RKO (cell line): ENCODE results near the gene BEND6.
"Not testable (repeated sequence)": the region's sequence is repeated elsewhere in the genome, so short reads cannot be mapped to it uniquely, and the experiment has no call there.

Experiments used
- DNase-seq: peaks from one replicate; pipeline ENCODE4 v3.0.0-alpha.2; 2016; ENCODE audit warnings: low spot score

The BEND6 gene

DNA sequence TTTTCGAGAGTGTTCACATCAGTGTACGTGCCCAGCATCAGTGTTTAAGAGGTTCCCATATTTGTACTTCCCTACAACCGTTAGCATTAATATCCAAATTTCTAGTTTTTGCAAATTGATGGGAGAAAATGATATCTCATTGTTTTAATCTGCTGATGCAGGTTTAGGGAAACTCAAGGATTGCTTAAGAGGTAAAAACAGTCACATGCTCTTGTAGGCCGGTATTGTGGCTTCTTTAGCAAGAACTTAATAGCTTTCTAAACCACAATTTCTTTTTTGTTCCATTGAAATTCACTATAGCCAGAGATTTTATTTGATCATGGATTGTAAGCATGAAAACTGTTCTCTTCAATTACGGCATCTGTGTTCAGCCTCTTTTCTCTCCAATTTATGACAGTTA is 29.5 kb downstream of the BEND6 start:
- DNase-seq, result no peak

DNA sequence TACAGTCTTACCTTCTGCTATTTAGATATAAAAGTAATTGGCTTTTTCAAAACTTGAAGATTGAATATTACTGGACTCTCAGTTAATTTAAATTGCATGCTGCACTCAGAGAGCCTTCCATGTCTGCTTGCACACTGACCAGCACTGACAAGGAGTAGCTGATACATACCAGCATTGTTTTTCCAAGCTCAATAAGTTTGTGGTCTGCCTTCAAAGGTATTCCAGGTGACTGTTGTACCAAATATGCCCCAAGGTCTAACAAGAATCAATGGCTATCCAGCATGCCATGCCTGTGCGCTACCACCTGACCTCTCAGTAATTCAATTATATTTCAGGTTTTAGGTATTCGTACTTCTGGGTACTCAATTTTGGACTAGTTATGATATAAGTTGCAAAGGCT is 30.0 kb downstream of the BEND6 start:
- DNase-seq, result no peak

DNA sequence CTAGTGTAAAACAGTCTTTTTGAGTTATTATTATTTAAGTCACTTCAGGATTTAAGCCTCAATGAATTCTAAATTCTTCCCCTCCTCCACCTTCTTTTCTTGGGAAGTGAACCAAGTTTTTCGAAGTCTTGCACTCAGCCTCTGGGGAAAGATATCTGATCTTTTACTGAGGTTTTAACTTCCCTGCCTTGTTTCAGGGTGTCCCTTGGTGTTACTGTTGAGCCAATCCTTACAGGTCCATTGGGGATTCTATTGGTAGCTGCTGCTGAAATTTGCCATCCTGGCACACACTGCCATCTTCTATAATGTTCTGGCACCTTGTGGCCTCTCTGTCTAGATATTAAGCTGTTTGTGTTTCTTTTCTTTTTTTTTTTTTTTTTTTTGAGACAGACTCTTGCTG is 31.7 kb downstream of the BEND6 start:
- DNase-seq, result no peak

GRCh38 chr6:56988145-56988544 is 33.2 kb downstream of the BEND6 start:
- DNase-seq, result no peak

DNA sequence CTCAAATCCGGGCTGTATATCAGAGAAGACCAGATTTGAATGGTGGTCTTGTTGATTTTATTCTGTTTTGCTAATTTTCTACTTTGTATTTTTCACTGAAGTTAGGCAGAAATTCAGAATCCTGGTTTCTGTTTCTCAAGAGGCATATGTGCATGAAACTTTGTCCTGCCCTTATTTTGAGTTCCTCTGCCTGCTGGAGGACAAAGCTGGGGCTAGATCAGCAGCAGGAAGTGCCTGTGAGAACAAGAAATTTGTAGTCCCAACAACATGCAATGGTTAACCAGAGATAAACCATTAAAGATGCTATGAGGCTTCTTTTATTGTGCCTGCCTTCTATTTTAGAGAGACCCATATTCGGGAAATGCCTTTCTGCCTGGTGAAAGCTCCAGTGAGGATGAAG is 37.1 kb downstream of the BEND6 start:
- DNase-seq, result no peak

- DNase-seq, result no peak
Observed at GRCh38 chr6:56992703-56993102, 37.8 kb downstream of the BEND6 start.

- no peak for DNase-seq
Observed at GRCh38 chr6:56995347-56995902, 40.5 kb downstream of the BEND6 start.

- DNase-seq, result no peak
Observed at GRCh38 chr6:56996401-56996800, 41.5 kb downstream of the BEND6 start.

DNA sequence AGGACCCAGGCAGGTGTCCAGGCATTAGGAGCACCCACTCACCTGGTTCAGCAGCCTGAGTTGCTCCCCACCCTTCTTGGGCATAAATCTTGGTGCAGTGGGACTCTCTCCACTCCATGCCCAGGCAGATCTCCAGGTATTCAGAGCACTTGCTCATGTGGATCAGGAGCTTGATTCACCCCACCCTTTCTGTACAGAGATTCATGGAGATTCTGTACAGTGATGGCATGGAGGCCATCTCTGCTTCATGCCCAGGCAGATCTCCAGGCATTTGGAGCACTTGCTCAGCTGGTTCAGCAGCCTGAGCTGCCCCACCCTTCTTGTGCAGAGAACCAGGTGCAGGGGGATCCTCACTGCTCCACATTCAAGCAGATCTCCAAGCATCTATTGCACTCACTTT is 44.1 kb downstream of the BEND6 start:
- no peak for DNase-seq

DNA sequence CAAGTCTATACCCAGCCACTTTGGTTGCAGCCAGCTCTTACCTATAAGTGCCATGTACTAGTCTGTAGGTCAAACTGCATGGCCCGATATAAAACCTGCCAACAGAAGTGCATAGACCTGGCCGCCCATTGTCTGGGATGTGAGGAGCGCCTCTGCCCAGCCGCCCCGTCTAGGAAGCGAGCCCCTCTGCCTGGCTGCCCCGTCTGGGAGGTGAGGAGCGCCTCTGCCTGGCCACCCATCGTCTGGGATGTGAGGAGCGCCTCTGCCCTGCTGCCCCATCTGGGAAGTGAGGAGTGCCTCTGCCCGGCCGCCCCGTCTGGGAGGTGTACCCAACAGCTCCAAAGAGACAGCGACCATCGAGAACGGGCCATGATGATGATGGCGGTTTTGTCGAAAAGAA is 44.8 kb downstream of the BEND6 start:
- not testable (repeated sequence) for DNase-seq

- no peak for DNase-seq
Observed at GRCh38 chr6:57002197-57002596, 47.3 kb downstream of the BEND6 start.

- no peak for DNase-seq
Observed at GRCh38 chr6:57004292-57004691, 49.4 kb downstream of the BEND6 start.

- no peak for DNase-seq
Observed at GRCh38 chr6:57006101-57006500, 51.2 kb downstream of the BEND6 start.

- not testable (repeated sequence) for DNase-seq
Observed at GRCh38 chr6:57008069-57008468, 53.2 kb downstream of the BEND6 start.

GRCh38 chr6:57013521-57013926 is 58.6 kb downstream of the BEND6 start:
- DNase-seq, result peak; percentile 57

DNA sequence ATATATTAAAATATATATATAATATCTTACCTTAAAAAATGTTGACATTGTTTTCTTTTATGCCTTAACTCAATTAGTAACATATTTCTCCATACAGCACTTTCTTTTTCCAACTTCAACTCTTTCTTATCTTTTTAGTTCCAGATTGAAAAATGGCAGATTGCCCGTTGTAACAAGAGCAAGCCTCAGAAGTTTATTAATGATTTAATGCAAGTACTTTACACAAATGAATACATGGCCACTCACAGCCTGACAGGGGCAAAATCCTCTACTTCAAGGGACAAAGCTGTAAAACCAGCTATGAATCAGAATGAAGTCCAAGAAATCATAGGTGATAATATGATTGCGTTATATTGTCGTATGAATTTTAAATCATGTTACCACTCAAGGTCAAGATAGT is 62.2 kb downstream of the BEND6 start:
- DNase-seq, result no peak

- DNase-seq, result no peak
Observed at GRCh38 chr6:57017841-57018240, 62.9 kb downstream of the BEND6 start.

DNA sequence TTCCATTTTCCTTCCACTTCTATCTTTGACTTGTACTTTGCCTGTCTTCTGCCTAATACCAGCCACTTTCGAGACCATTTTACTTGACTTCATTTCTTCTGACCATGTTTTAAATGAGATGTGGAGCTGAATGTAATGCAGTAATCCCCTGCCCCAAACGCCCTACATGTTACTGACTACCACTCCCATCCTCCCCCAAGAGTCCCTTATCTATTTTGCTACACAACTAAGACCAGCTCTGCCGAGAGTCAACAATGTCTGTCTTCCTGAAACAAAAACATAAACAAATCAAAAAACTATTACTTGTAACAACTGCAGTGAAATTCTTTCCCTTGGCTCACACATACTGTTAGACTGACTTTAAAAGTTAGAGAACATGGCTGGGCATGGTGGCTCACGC is 64.5 kb downstream of the BEND6 start:
- no peak for DNase-seq

- peak; percentile 82 for DNase-seq
Observed at GRCh38 chr6:57021086-57021720, 66.3 kb downstream of the BEND6 start.

GRCh38 chr6:57024321-57024720 is 69.4 kb downstream of the BEND6 start:
- DNase-seq, result no peak

DNA sequence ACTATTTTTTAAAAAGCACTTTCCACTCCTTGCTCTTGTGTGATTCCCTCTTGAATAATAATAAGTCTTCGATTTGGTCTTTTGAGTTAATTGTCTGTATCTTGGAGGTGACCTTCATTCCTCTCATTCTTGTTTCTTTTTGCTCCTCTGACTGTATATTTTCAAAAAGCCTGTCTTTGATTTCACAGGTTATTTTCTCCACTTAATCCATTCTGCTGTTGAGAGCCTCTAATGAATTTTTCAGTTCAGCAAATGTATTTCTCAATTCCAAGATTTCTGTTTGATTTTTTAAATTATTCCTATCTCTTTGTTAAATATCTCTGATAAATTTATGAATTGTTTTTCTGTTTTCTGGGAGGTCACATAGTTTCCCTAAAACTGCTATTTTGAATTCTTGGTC is 69.9 kb downstream of the BEND6 start:
- no peak for DNase-seq

DNA sequence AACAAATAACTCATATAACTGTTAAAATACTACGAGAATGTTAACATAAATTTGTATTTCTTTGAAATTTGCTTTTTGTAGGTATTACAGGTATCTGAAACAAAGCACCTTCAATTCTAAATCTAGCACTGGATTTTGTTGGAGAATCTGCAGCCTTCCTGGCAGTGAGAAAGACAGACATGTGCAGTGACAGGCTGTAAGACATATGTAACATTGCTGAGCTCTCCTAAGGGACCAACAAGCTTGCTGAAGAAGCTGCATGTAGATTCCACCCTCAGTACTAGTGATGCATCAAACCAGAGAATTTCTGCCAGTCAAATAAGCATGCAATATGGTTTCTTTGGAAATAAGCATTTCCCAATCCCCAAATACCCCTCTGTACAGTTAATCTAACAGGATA is 71.1 kb downstream of the BEND6 start:
- no peak for DNase-seq

- DNase-seq, result no peak
Observed at GRCh38 chr6:57027301-57027700, 72.4 kb downstream of the BEND6 start.

DNA sequence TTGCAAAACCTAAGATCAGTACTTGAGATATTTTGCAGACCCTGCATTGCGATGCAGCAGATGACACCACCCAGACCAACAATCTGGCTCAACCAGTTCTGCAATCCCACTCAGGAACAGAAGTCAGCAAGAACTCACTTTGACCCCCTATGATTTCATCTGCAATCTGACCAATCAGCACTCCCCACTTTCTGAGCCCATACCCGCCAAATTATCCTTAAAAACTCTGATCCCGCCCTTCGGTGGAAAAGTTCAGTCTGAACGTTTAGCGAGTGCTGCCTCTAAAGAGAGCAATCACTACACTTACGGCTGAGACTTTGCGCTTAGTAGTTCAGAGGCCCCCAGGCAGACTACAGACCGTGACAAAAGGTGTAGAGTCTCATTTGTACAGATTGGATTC is 74.3 kb downstream of the BEND6 start:
- no peak for DNase-seq
